CD8-positive, alpha-beta memory T cell (primary cell): ENCODE results near the gene SHOC2. TPM values are rescaled to one million over a fixed set of nuclear protein-coding genes. Genes with fewer than 3 reads are reported as not detected.
A peak's percentile ranks its signal among the peaks of the same experiment; 100 is the strongest.

Experiments
- CTCF ChIA-PET: fragments of 350-600 bp; sonication (Branson Sonifier 250); formaldehyde crosslinking; loops from one replicate; lab custom pipeline; 2021; ENCODE audit warnings: antibody characterized with exemption; lab: Charles Lee
- POLR2A ChIA-PET: fragments of 350-600 bp; sonication (Branson Sonifier 250); formaldehyde crosslinking; loops from one replicate; lab custom pipeline; 2021; ENCODE audit warnings: antibody characterized with exemption; lab: Charles Lee
- DNase-seq, 5 donors: peaks; one replicate each; pipeline versions ENCODE4 v3.0.0 to v3.0.0-alpha.2; 2020 to 2022; ENCODE audit warnings: mixed read lengths in 1 of 5
- H3K27ac ChIP-seq: one replicate; pipeline ENCODE4 v1.7.0; 2013; ENCODE audit warnings: low read depth, mild to moderate bottlenecking, low read length, moderate library complexity
- H3K27me3 ChIP-seq: 2 replicates; pipeline ENCODE4 v1.7.0; 2013; ENCODE audit warnings: low read length, mild to moderate bottlenecking; ENCODE audit not compliant: insufficient read depth, poor library complexity, severe bottlenecking
- H3K36me3 ChIP-seq: 2 replicates; pipeline ENCODE4 v1.7.0; 2013; ENCODE audit warnings: mild to moderate bottlenecking, low read length, moderate library complexity; ENCODE audit not compliant: insufficient read depth
- H3K4me1 ChIP-seq: 2 replicates; pipeline ENCODE4 v1.7.0; 2013; ENCODE audit warnings: mild to moderate bottlenecking, low read length, moderate library complexity; ENCODE audit not compliant: insufficient read depth
- H3K4me3 ChIP-seq: 2 replicates; pipeline ENCODE4 v1.7.0; 2013; ENCODE audit warnings: mild to moderate bottlenecking, low read length
- H3K9me3 ChIP-seq: 2 replicates; pipeline ENCODE4 v1.7.0; 2013; ENCODE audit warnings: mild to moderate bottlenecking, low read length
- H3K27ac Mint-ChIP-seq, 8 donors: one replicate each; pipeline ENCODE4 v1.8.0; 2020 to 2021; ENCODE audit warnings: mixed read lengths in 8 of 8, mild to moderate bottlenecking in 6 of 8, inconsistent platforms in 3 of 8, moderate library complexity in 3 of 8
- H3K27me3 Mint-ChIP-seq, 2 donors: one replicate each; pipeline ENCODE4 v1.8.0; 2020 to 2021; ENCODE audit warnings: mixed read lengths in 2 of 2, mild to moderate bottlenecking in 1 of 2, moderate library complexity in 1 of 2
- H3K36me3 Mint-ChIP-seq, 3 donors: one replicate each; pipeline ENCODE4 v1.8.0; 2020 to 2021; ENCODE audit warnings: mixed read lengths in 3 of 3, inconsistent platforms in 1 of 3, mild to moderate bottlenecking in 1 of 3
- H3K4me1 Mint-ChIP-seq, 3 donors: one replicate each; pipeline ENCODE4 v1.8.0; 2020 to 2021; ENCODE audit warnings: mixed read lengths in 3 of 3, inconsistent platforms in 1 of 3, mild to moderate bottlenecking in 1 of 3
- H3K4me3 Mint-ChIP-seq, 7 donors: one replicate each; pipeline ENCODE4 v1.8.0; 2020 to 2021; ENCODE audit warnings: mixed read lengths in 7 of 7, mild to moderate bottlenecking in 6 of 7, moderate library complexity in 4 of 7, inconsistent platforms in 2 of 7
- H3K9me3 Mint-ChIP-seq, 5 donors: one replicate each; pipeline ENCODE4 v1.8.0; 2020 to 2022; ENCODE audit warnings: mixed read lengths in 5 of 5, mild to moderate bottlenecking in 3 of 5, moderate library complexity in 2 of 5, inconsistent platforms in 1 of 5
- polyA plus RNA-seq: library from polyadenylated mRNA; unstranded; fragments of 300-500 nt; fragmentation: Illumina TruSeq; gene quantifications from one replicate; pipeline ENCODE4 v1.2.3, GENCODE V29; 2021
- total RNA-seq, 2 experiments: library from RNA; stranded (reverse); gene quantifications; one replicate each; pipeline ENCODE4 v1.2.3, GENCODE V29; 2021

Gene SHOC2
- total and polyA plus RNA-seq, 3 experiments from 2014 or later = 57.4 to 63.1 (median 57.5) TPM

GRCh38 chr10:110916554-110917346 is 2.7 kb upstream of the SHOC2 start:
- Histone ChIP-seq H3K4me1 (peaks cover 10% of the 10 kb centered on the region), H3K36me3 (no peaks in the 10 kb centered on the region), H3K4me3 (no peak overlapping the region), H3K27me3 (no peaks in the 10 kb centered on the region), H3K9me3 (no peaks in the 10 kb centered on the region), H3K27ac (no peak overlapping the region)
- Mint-ChIP-seq H3K36me3 (peaks cover 0 to 43% (median 5%) of the 10 kb centered on the region in 3 donors), H3K27me3 (no peaks in the 10 kb centered on the region), H3K4me3 (peak overlapping the region in 4 of 7 donors; percentile 96 to 99 (median 98)), H3K27ac (peak overlapping the region; percentile 31 to 100 (median 84)), H3K9me3 (no peaks in the 10 kb centered on the region), H3K4me1 (peaks cover 32 to 61% (median 49%) of the 10 kb centered on the region in 3 donors)
- POLR2A ChIA-PET = interaction anchor here (1.1 to 2.4 kb wide), 2 partner anchors 14 to 403 kb away, joined by 3 to 6 read pairs; no protein-coding TSS in a partner anchor
- CTCF ChIA-PET = interaction anchor here (1.4 to 2.7 kb wide), 3 partner anchors 19 to 113 kb away, joined by 5 to 14 read pairs (median 10); no protein-coding TSS in a partner anchor
- DNase-seq = no peak

GRCh38 chr10:110918269-110918642 is 1.1 kb upstream of the SHOC2 start:
- peak overlapping the region; percentile 82 for H3K4me3 ChIP-seq
- ChIA-PET CTCF (interaction anchor here (0.9 to 2.7 kb wide), 7 partner anchors 11 to 46 kb away, joined by 3 to 14 read pairs (median 3); no protein-coding TSS in a partner anchor), POLR2A (interaction anchor here (0.6 to 2.4 kb wide), 2 partner anchors 9 to 15 kb away, joined by 4 to 6 read pairs; no protein-coding TSS in a partner anchor)
- H3K36me3 ChIP-seq = no peaks in the 10 kb centered on the region
- H3K36me3 Mint-ChIP-seq = peaks cover 0 to 38% (median 3%) of the 10 kb centered on the region in 3 donors
- H3K4me3 Mint-ChIP-seq = peak overlapping the region; percentile 92 to 99 (median 97)
- no peaks in the 10 kb centered on the region for H3K27me3 Mint-ChIP-seq
- peak; percentile 78 to 90 (median 81) for DNase-seq
- H3K27ac Mint-ChIP-seq = peak overlapping the region; percentile 97 to 100 (median 100)
- no peaks in the 10 kb centered on the region for H3K27me3 ChIP-seq
- H3K9me3 ChIP-seq = no peaks in the 10 kb centered on the region
- no peaks in the 10 kb centered on the region for H3K9me3 Mint-ChIP-seq
- peaks cover 38 to 64% (median 55%) of the 10 kb centered on the region in 3 donors for H3K4me1 Mint-ChIP-seq
- H3K4me1 ChIP-seq = peaks cover 10% of the 10 kb centered on the region
- H3K27ac ChIP-seq = peak overlapping the region; percentile 96

GRCh38 chr10:110918643-110919348 is 608 bp upstream of the SHOC2 start, which contains the start of gene BBIP1:
TSS of gene BBIP1 (minus strand) at chr10:110919180. CDS start at chr10:110918157, 1,023 bp downstream.
- Mint-ChIP-seq H3K4me3 (peak within 1 kb of the TSS; percentile 92 to 99 (median 97)), H3K4me1 (peaks cover 42 to 70% (median 60%) of the 10 kb centered on the region in 3 donors), H3K27me3 (no peaks in the 10 kb centered on the region), H3K9me3 (no peaks in the 10 kb centered on the region), H3K36me3 (peaks cover 0 to 38% (median 3%) of the 10 kb centered on the region in 3 donors), H3K27ac (peak within 1 kb of the TSS; percentile 99 to 100 (median 100))
- H3K9me3 ChIP-seq = no peaks in the 10 kb centered on the region
- ChIA-PET POLR2A (interaction anchor here (0.6 to 2.4 kb wide), 12 partner anchors 8 to 614 kb away, joined by 3 to 7 read pairs (median 4); partner anchors contain the start of gene PDCD4), CTCF (interaction anchor here (0.7 to 2.7 kb wide), 10 partner anchors 11 to 54 kb away, joined by 3 to 14 read pairs (median 3); partner anchors contain the start of gene PDCD4)
- peaks cover 10% of the 10 kb centered on the region for H3K4me1 ChIP-seq
- H3K27ac ChIP-seq = peak within 1 kb of the TSS; percentile 96
- H3K27me3 ChIP-seq = no peaks in the 10 kb centered on the region
- DNase-seq = peak in 1 of 5 donors; percentile 98
- H3K36me3 ChIP-seq = no peaks in the 10 kb centered on the region
- H3K4me3 ChIP-seq = peak within 1 kb of the TSS; percentile 82

- peaks cover 0 to 35% (median 3%) of the 10 kb centered on the region in 3 donors for H3K36me3 Mint-ChIP-seq
- ChIA-PET POLR2A (interaction anchor here (0.6 kb wide), 1 partner anchor 615 kb away, joined by 5 read pairs; the partner anchor contains the start of gene SMNDC1), CTCF (no interaction called here)
- Histone ChIP-seq H3K4me3 (peak overlapping the region; percentile 48), H3K4me1 (peaks cover 14% of the 10 kb centered on the region), H3K27me3 (no peaks in the 10 kb centered on the region), H3K27ac (peak overlapping the region; percentile 24), H3K36me3 (no peaks in the 10 kb centered on the region), H3K9me3 (no peaks in the 10 kb centered on the region)
- H3K4me3 Mint-ChIP-seq = peak overlapping the region; percentile 90 to 99 (median 92)
- H3K27ac Mint-ChIP-seq = peak overlapping the region; percentile 73 to 100 (median 96)
- peak in 2 of 5 donors; percentile 2 to 53 for DNase-seq
- H3K9me3 Mint-ChIP-seq = no peaks in the 10 kb centered on the region
- peaks cover 48 to 67% (median 63%) of the 10 kb centered on the region in 3 donors for H3K4me1 Mint-ChIP-seq
- no peaks in the 10 kb centered on the region for H3K27me3 Mint-ChIP-seq
These were observed 822 bp downstream of the SHOC2 start for GRCh38 chr10:110919971-110920881.

- Histone ChIP-seq H3K4me3 (no peak overlapping the region), H3K27me3 (no peaks in the 10 kb centered on the region), H3K9me3 (no peaks in the 10 kb centered on the region), H3K36me3 (no peaks in the 10 kb centered on the region), H3K27ac (no peak overlapping the region), H3K4me1 (peaks cover 14% of the 10 kb centered on the region)
- H3K4me1 Mint-ChIP-seq = peaks cover 52 to 71% (median 70%) of the 10 kb centered on the region in 3 donors
- H3K9me3 Mint-ChIP-seq = no peaks in the 10 kb centered on the region
- ChIA-PET CTCF (no interaction called here), POLR2A (interaction anchor here (0.6 kb wide), 1 partner anchor 1021 kb away, joined by 5 read pairs; no protein-coding TSS in a partner anchor)
- no peak overlapping the region for H3K27ac Mint-ChIP-seq
- no peak overlapping the region for H3K4me3 Mint-ChIP-seq
- DNase-seq = no peak
- no peaks in the 10 kb centered on the region for H3K27me3 Mint-ChIP-seq
- H3K36me3 Mint-ChIP-seq = peaks cover 0 to 13% (median 3%) of the 10 kb centered on the region in 3 donors
These were observed 4.6 kb downstream of the SHOC2 start for GRCh38 chr10:110923856-110924493.

GRCh38 chr10:110927461-110927860 is 8.1 kb downstream of the SHOC2 start:
- peaks cover 17% of the 10 kb centered on the region for H3K4me1 ChIP-seq
- H3K9me3 Mint-ChIP-seq = no peaks in the 10 kb centered on the region
- H3K4me1 Mint-ChIP-seq = peaks cover 40 to 51% (median 46%) of the 10 kb centered on the region in 3 donors
- peak overlapping the region in 1 of 8 donors; percentile 57 for H3K27ac Mint-ChIP-seq
- CTCF ChIA-PET = no interaction called here
- no peaks in the 10 kb centered on the region for H3K27me3 ChIP-seq
- no peak overlapping the region for H3K27ac ChIP-seq
- peaks cover 0 to 3% (median 3%) of the 10 kb centered on the region in 3 donors for H3K36me3 Mint-ChIP-seq
- no peak for DNase-seq
- no peaks in the 10 kb centered on the region for H3K9me3 ChIP-seq
- no peak overlapping the region for H3K4me3 ChIP-seq
- no peak overlapping the region for H3K4me3 Mint-ChIP-seq
- no peaks in the 10 kb centered on the region for H3K36me3 ChIP-seq
- POLR2A ChIA-PET = interaction anchor here (0.7 kb wide), 1 partner anchor 17 kb away, joined by 3 read pairs; no protein-coding TSS in a partner anchor
- no peaks in the 10 kb centered on the region for H3K27me3 Mint-ChIP-seq
